H9 (cell line): ENCODE data around the gene CPD. TPM values are rescaled to one million over a fixed set of nuclear protein-coding genes. Genes with fewer than 3 reads are reported as not detected.

Experiments used
- DNase-seq: peaks from one replicate; pipeline ENCODE4 v3.0.0-alpha.2; 2017
- H2AFZ ChIP-seq: one replicate; pipeline ENCODE4 v1.6.1; 2013; ENCODE audit warnings: mild to moderate bottlenecking, low read length, control low read depth, moderate library complexity
- H2AK5ac ChIP-seq: 2 replicates; pipeline ENCODE4 v1.6.1; 2013; ENCODE audit warnings: low read length, control low read depth, mixed read lengths; ENCODE audit not compliant: insufficient read length
- H2BK120ac ChIP-seq: one replicate; pipeline ENCODE4 v1.6.1; 2013; ENCODE audit warnings: low read depth, mild to moderate bottlenecking, low read length, control low read depth, inconsistent platforms; ENCODE audit not compliant: poor library complexity, severe bottlenecking
- H2BK12ac ChIP-seq: 2 replicates; pipeline ENCODE4 v1.6.1; 2013; ENCODE audit warnings: low read length, control low read depth, mixed read lengths, low read depth; ENCODE audit not compliant: insufficient read length
- H2BK15ac ChIP-seq: 2 replicates; pipeline ENCODE4 v1.6.1; 2013; ENCODE audit warnings: low read depth, low read length, control low read depth
- H2BK20ac ChIP-seq: one replicate; pipeline ENCODE4 v1.6.1; 2013; ENCODE audit warnings: low read depth, mild to moderate bottlenecking, low read length, control low read depth, inconsistent platforms; ENCODE audit not compliant: poor library complexity, severe bottlenecking
- H2BK5ac ChIP-seq: 2 replicates; pipeline ENCODE4 v1.6.1; 2013; ENCODE audit warnings: low read length, control low read depth, mixed read lengths; ENCODE audit not compliant: insufficient read length
- H3K14ac ChIP-seq: 2 replicates; pipeline ENCODE4 v1.6.1; 2013; ENCODE audit warnings: low read length, control low read depth; ENCODE audit not compliant: insufficient read depth
- H3K18ac ChIP-seq: 2 replicates; pipeline ENCODE4 v1.6.1; 2013; ENCODE audit warnings: low read depth, mild to moderate bottlenecking, mixed read lengths, low read length, control low read depth; ENCODE audit not compliant: insufficient read length
- H3K23ac ChIP-seq: 2 replicates; pipeline ENCODE4 v1.6.1; 2013; ENCODE audit warnings: low read length, control low read depth, mixed read lengths, low read depth; ENCODE audit not compliant: insufficient read length
- H3K23me2 ChIP-seq: 2 replicates; pipeline ENCODE4 v1.6.1; 2013; ENCODE audit warnings: low read depth, mild to moderate bottlenecking, mixed read lengths, low read length, control low read depth; ENCODE audit not compliant: insufficient read length, poor library complexity, severe bottlenecking
- H3K27ac ChIP-seq: 2 replicates; pipeline ENCODE4 v1.5.1; 2013; ENCODE audit warnings: low read length, control low read depth, mixed read lengths, low read depth; ENCODE audit not compliant: insufficient read length
- H3K27me3 ChIP-seq: 2 replicates; pipeline ENCODE4 v1.6.1; 2013; ENCODE audit warnings: low read length, control low read depth, inconsistent platforms; ENCODE audit not compliant: insufficient read depth
- H3K4ac ChIP-seq: 2 replicates; pipeline ENCODE4 v1.6.1; 2013; ENCODE audit warnings: low read depth, mild to moderate bottlenecking, control low read depth, inconsistent platforms, low read length, moderate library complexity
- H3K4me1 ChIP-seq: 2 replicates; pipeline ENCODE4 v1.6.1; 2013; ENCODE audit warnings: low read length, control low read depth, inconsistent platforms; ENCODE audit not compliant: insufficient read depth
- H3K4me2 ChIP-seq: 2 replicates; pipeline ENCODE4 v1.6.1; 2013; ENCODE audit warnings: low read length, control low read depth, mixed read lengths; ENCODE audit not compliant: insufficient read length, insufficient read depth
- H3K56ac ChIP-seq: 2 replicates; pipeline ENCODE4 v1.6.1; 2013; ENCODE audit warnings: low read depth, mild to moderate bottlenecking, mixed read lengths, low read length, control low read depth; ENCODE audit not compliant: insufficient read length
- H3K79me1 ChIP-seq: 2 replicates; pipeline ENCODE4 v1.6.1; 2013; ENCODE audit warnings: low read depth, mild to moderate bottlenecking, moderate library complexity, low read length, control low read depth, inconsistent platforms; ENCODE audit not compliant: insufficient read depth, poor library complexity, severe bottlenecking
- H3K79me2 ChIP-seq: 2 replicates; pipeline ENCODE4 v1.6.1; 2013; ENCODE audit warnings: low read length, control low read depth, inconsistent platforms; ENCODE audit not compliant: insufficient read depth
- H3K9ac ChIP-seq: 2 replicates; pipeline ENCODE4 v1.6.1; 2013; ENCODE audit warnings: low read length, control low read depth, mixed read lengths; ENCODE audit not compliant: insufficient read length; ENCODE audit errors: extremely low read depth
- H3K9me3 ChIP-seq: one replicate; pipeline ENCODE4 v1.6.1; 2013; ENCODE audit warnings: low read depth, low read length, inconsistent platforms; ENCODE audit not compliant: control insufficient read depth
- H3T11ph ChIP-seq: one replicate; pipeline ENCODE4 v1.6.1; 2013; ENCODE audit warnings: mild to moderate bottlenecking, low read length, control low read depth, inconsistent platforms
- H4K20me1 ChIP-seq: one replicate; pipeline ENCODE4 v1.6.1; 2013; ENCODE audit not compliant: control insufficient read depth, insufficient read length, insufficient read depth
- H4K5ac ChIP-seq: 2 replicates; pipeline ENCODE4 v1.6.1; 2013; ENCODE audit warnings: low read depth, mild to moderate bottlenecking, mixed read lengths, low read length, control low read depth; ENCODE audit not compliant: insufficient read length
- H4K8ac ChIP-seq: replicated peaks from 2 replicates; pipeline ENCODE4 v1.6.1; 2013; ENCODE audit warnings: low read length, control low read depth, mixed read lengths, low read depth; ENCODE audit not compliant: insufficient read length
- H4K91ac ChIP-seq: 2 replicates; pipeline ENCODE4 v1.6.1; 2013; ENCODE audit warnings: low read depth, mild to moderate bottlenecking, moderate library complexity, mixed read lengths, low read length, control low read depth; ENCODE audit not compliant: insufficient read length
- H3K27ac Mint-ChIP-seq, 3 experiments: 2 replicates in 2 of 3; 3 replicates in 1 of 3; pipeline ENCODE4 v1.8.0; 2020 to 2021; ENCODE audit warnings: mixed read lengths in 3 of 3, mild to moderate bottlenecking in 1 of 3, moderate library complexity in 1 of 3
- H3K27me3 Mint-ChIP-seq: 2 replicates; pipeline ENCODE4 v1.8.0; 2021; ENCODE audit warnings: low read depth, mild to moderate bottlenecking, moderate library complexity, mixed read lengths
- H3K36me3 Mint-ChIP-seq, 3 experiments: 2 replicates in 2 of 3; 3 replicates in 1 of 3; pipeline ENCODE4 v1.8.0; 2020 to 2021; ENCODE audit warnings: low read depth in 3 of 3, mixed read lengths in 3 of 3; ENCODE audit not compliant: insufficient read depth in 1 of 3
- H3K4me1 Mint-ChIP-seq, 2 experiments: 2 replicates each; pipeline ENCODE4 v1.8.0; 2020; ENCODE audit warnings: mixed read lengths in 2 of 2
- H3K4me3 Mint-ChIP-seq, 2 experiments: 2 replicates in 1 of 2; 3 replicates in 1 of 2; pipeline ENCODE4 v1.8.0; 2020 to 2021; ENCODE audit warnings: mild to moderate bottlenecking in 2 of 2, mixed read lengths in 2 of 2, moderate library complexity in 1 of 2
- H3K9me3 Mint-ChIP-seq, 2 experiments: 2 replicates in 1 of 2; 3 replicates in 1 of 2; pipeline ENCODE4 v1.8.0; 2020; ENCODE audit warnings: mild to moderate bottlenecking in 2 of 2, mixed read lengths in 2 of 2, moderate library complexity in 1 of 2
- CTCF ChIP-seq: fragments of 200-600 bp; sonication (generic); conservative IDR thresholded peaks from 3 replicates; pipeline ENCODE4 v1.8.0; 2021; ENCODE audit warnings: antibody characterized with exemption, mild to moderate bottlenecking
- WGBS: extraction: QIAGEN DNeasy Blood & Tissue Kit; methylation state at CpG from one replicate; pipeline ENCODE4 v1.1.7; 2013; ENCODE audit warnings: missing lambda C conversion rate, low lambda C conversion rate, mixed read lengths; ENCODE audit not compliant: insufficient read length; ENCODE audit errors: extremely low coverage; 5-methylcytosine and 5-hydroxymethylcytosine counted together
- total RNA-seq: library from RNA; stranded (reverse); gene quantifications from 2 replicates; pipeline ENCODE4 v1.2.1, GENCODE V29; 2021

CPD gene
- total RNA-seq, 1 experiment from 2014 or later = 47.0 TPM

GRCh38 chr17:30344283-30345088 lies 34.2 kb upstream of the CPD start:
- H3K79me1 ChIP-seq = no peaks in the 10 kb centered on the region
- peaks cover 3% of the 10 kb centered on the region; the same call in 1 of the 2 replicates for H3K4me1 ChIP-seq
- H4K91ac ChIP-seq = no peak overlapping the region
- H3K36me3 Mint-ChIP-seq = no peaks in the 10 kb centered on the region
- H2BK20ac ChIP-seq = no peak overlapping the region
- H2AFZ ChIP-seq = no peak overlapping the region
- H3K4me3 Mint-ChIP-seq = no peak overlapping the region
- H3K23ac ChIP-seq = no peak overlapping the region
- H3K4ac ChIP-seq = no peak overlapping the region
- no peak overlapping the region for H2BK12ac ChIP-seq
- H4K20me1 ChIP-seq = no peaks in the 10 kb centered on the region
- H2BK5ac ChIP-seq = no peak overlapping the region
- no CpG with 5 or more reads among the region's 9 CpGs for WGBS
- no peak for TF ChIP-seq CTCF
- no peak overlapping the region for H2BK15ac ChIP-seq
- H3K27ac ChIP-seq = no peak overlapping the region
- H2AK5ac ChIP-seq = no peak overlapping the region
- H3K79me2 ChIP-seq = no peaks in the 10 kb centered on the region
- no peak overlapping the region for H4K5ac ChIP-seq
- H2BK120ac ChIP-seq = no peak overlapping the region
- H3T11ph ChIP-seq = no peak overlapping the region
- no peaks in the 10 kb centered on the region for H3K9me3 ChIP-seq
- no peak overlapping the region for H3K4me2 ChIP-seq
- H3K23me2 ChIP-seq = no peaks in the 10 kb centered on the region
- H3K4me1 Mint-ChIP-seq = peaks cover 13 to 15% of the 10 kb centered on the region in 2 experiments
- H3K14ac ChIP-seq = no peak overlapping the region; the same call in 1 of the 2 replicates
- no peak overlapping the region for H3K18ac ChIP-seq
- H3K27me3 ChIP-seq = no peaks in the 10 kb centered on the region; the same call in 1 of the 2 replicates
- no peak overlapping the region for H3K9ac ChIP-seq
- H3K56ac ChIP-seq = no peak overlapping the region
- H4K8ac ChIP-seq = no peak overlapping the region
- no peak overlapping the region for H3K27ac Mint-ChIP-seq
- no peaks in the 10 kb centered on the region for H3K9me3 Mint-ChIP-seq
- no peaks in the 10 kb centered on the region; the same call in none of the 2 replicates for H3K27me3 Mint-ChIP-seq
- DNase-seq = no peak
